Measurements from ENCODE around the gene SYNJ2. TPM values are rescaled to one million over a fixed set of nuclear protein-coding genes. Genes with fewer than 3 reads are reported as not detected.

SYNJ2 gene
- total and polyA plus RNA-seq, 2 experiments from 2014 or later: 2.8 to 5.6 TPM

GRCh38 chr6:158015188-158015506 lies 33.5 kb downstream of the SYNJ2 start (continued):
- TF ChIP-seq REST (IDR thresholded peaks at IDR 0.05; ENCODE audit: unreplicated experiment) (no peak), POLR2AphosphoS5 (IDR thresholded peaks at IDR 0.05; ENCODE audit: low read depth) (no peak), ZNF114 (CRISPR knock-in tag; IDR thresholded peaks at IDR 0.05) (no peak), CREB1 (CRISPR knock-in tag; IDR thresholded peaks at IDR 0.05; ENCODE audit: low read depth) (no peak), EZH2phosphoT487 (IDR thresholded peaks at IDR 0.05; ENCODE audit: unreplicated experiment) (no peak), ETS1 (IDR thresholded peaks at IDR 0.05) (no peak), CTCF (conservative IDR thresholded peaks at IDR 0.05; ENCODE audit: low read depth in 2 of 2) (no peak), EZH2 (IDR thresholded peaks at IDR 0.05; ENCODE audit: low read depth, unreplicated experiment) (no peak)

- Histone ChIP-seq H3K4me3 (no peak overlapping the region), H3F3A (replicated peaks; ENCODE audit: low read depth) (no peaks in the 10 kb centered on the region), H3K79me2 (replicated peaks; ENCODE audit: insufficient read depth) (peaks cover 7% of the 10 kb centered on the region; the same call in 1 of the 2 replicates), H3K4me2 (no peak overlapping the region), H4K20me1 (replicated peaks; ENCODE audit: insufficient read depth) (no peaks in the 10 kb centered on the region), H3K27me3 (ENCODE audit: insufficient read depth) (no peaks in the 10 kb centered on the region), H3K4me1 (ENCODE audit: insufficient read depth) (no peaks in the 10 kb centered on the region), H3K9me2 (ENCODE audit: insufficient read depth) (no peaks in the 10 kb centered on the region), H2AFZ (no peak overlapping the region), H3K27ac (ENCODE audit: low read depth) (no peak overlapping the region), H3K36me3 (ENCODE audit: insufficient read depth) (no peaks in the 10 kb centered on the region)
- Mint-ChIP-seq H3K27me3 (ENCODE audit: insufficient read depth, low read depth, poor library complexity) (peaks cover 6% of the 10 kb centered on the region), H3K36me3 (ENCODE audit: low read depth) (peaks cover 13% of the 10 kb centered on the region), H3K4me3 (no peak overlapping the region), H3K4me1 (peaks cover 20% of the 10 kb centered on the region), H3K27ac (no peak overlapping the region; the same call in 1 of the 2 replicates), H3K9me3 (peaks cover 2% of the 10 kb centered on the region; the same call in 1 of the 3 replicates)
- no peak for DNase-seq (ENCODE audit: low spot score)
- ATAC-seq: peak; percentile 29; the same call in 2 of the 3 replicates
- TF ChIP-seq EZH2 (IDR thresholded peaks at IDR 0.05; ENCODE audit: low read depth, unreplicated experiment) (no peak), ETS1 (IDR thresholded peaks at IDR 0.05) (no peak), STAT1 (IDR thresholded peaks at IDR 0.05; ENCODE audit: unreplicated experiment) (no peak), NANOG (IDR thresholded peaks at IDR 0.05; ENCODE audit: borderline replicate concordance) (no peak), CREB1 (CRISPR knock-in tag; IDR thresholded peaks at IDR 0.05; ENCODE audit: low read depth) (no peak), POLR2AphosphoS5 (IDR thresholded peaks at IDR 0.05; ENCODE audit: low read depth) (no peak), REST (IDR thresholded peaks at IDR 0.05; ENCODE audit: unreplicated experiment) (no peak), CTCF (conservative IDR thresholded peaks at IDR 0.05; ENCODE audit: low read depth in 2 of 2) (no peak), JUNB (IDR thresholded peaks at IDR 0.05; ENCODE audit: unreplicated experiment) (no peak), ZNF331 (CRISPR knock-in tag; IDR thresholded peaks at IDR 0.05; ENCODE audit: low read depth) (no peak)
Observed at GRCh38 chr6:158016571-158017383, 35.1 kb downstream of the SYNJ2 start.

Measured in GM23338 (cell line).